ENCODE data around the gene AIRE. TPM values are rescaled to one million over a fixed set of nuclear protein-coding genes. Genes with fewer than 3 reads are reported as not detected.

The AIRE gene
- polyA plus RNA-seq, 1 donor from 2014 or later, result not detected

GRCh38 chr21:44324106-44324853, 38.6 kb downstream of the AIRE start:
- no peak overlapping the region for H3K4me3 ChIP-seq (ENCODE audit: low read length)
- H3K9ac ChIP-seq (ENCODE audit: low read length), result no peak overlapping the region
- H3K79me2 ChIP-seq (replicated peaks; ENCODE audit: insufficient read depth, low read length), result no peaks in the 10 kb centered on the region
- no peaks in the 10 kb centered on the region for H3K9me3 ChIP-seq (ENCODE audit: low read length)
- no peaks in the 10 kb centered on the region for H3K9me2 ChIP-seq (ENCODE audit: insufficient read depth, low read length)
- H4K20me1 ChIP-seq (ENCODE audit: insufficient read depth), result no peaks in the 10 kb centered on the region
- no peaks in the 10 kb centered on the region for H3F3A ChIP-seq (ENCODE audit: insufficient read depth, low read length, poor library complexity, severe bottlenecking)
- H3K27ac ChIP-seq (ENCODE audit: low read length), result no peak overlapping the region
- no peaks in the 10 kb centered on the region for H3K36me3 ChIP-seq (ENCODE audit: insufficient read depth, low read length)
- no peaks in the 10 kb centered on the region for H3K27me3 ChIP-seq (ENCODE audit: insufficient read depth, low read depth, low read length)
- no peak overlapping the region for H3K4me2 ChIP-seq (ENCODE audit: low read length)
- H2AFZ ChIP-seq (ENCODE audit: low read depth, low read length), result no peak overlapping the region
- TF ChIP-seq POLR2AphosphoS5 (IDR thresholded peaks at IDR 0.05) (no peak), EZH2 (IDR thresholded peaks at IDR 0.05; ENCODE audit: borderline replicate concordance, insufficient read depth, low read length, poor library complexity, severe bottlenecking) (no peak)

GRCh38 chr21:44324854-44325107, 39.1 kb downstream of the AIRE start:
- no peak for TF ChIP-seq EP300 (conservative IDR thresholded peaks at IDR 0.05; ENCODE audit: poor library complexity, severe bottlenecking)
- TF ChIP-seq TAF1 (IDR thresholded peaks at IDR 0.05; ENCODE audit: low read depth), result no peak
- no peak for TF ChIP-seq CTCF (IDR thresholded peaks at IDR 0.05; ENCODE audit: poor library complexity, severe bottlenecking)
- no peak for TF ChIP-seq SMC3 (conservative IDR thresholded peaks at IDR 0.05; ENCODE audit: poor library complexity)
- TF ChIP-seq POLR2AphosphoS5 (IDR thresholded peaks at IDR 0.05), result no peak
- no peak for TF ChIP-seq REST (IDR thresholded peaks at IDR 0.05; ENCODE audit: borderline replicate concordance)
- TF ChIP-seq RAD21 (conservative IDR thresholded peaks at IDR 0.05), result no peak
- no peak for TF ChIP-seq EZH2 (IDR thresholded peaks at IDR 0.05; ENCODE audit: borderline replicate concordance, insufficient read depth, low read length, poor library complexity, severe bottlenecking)
- no peak for TF ChIP-seq MXI1 (conservative IDR thresholded peaks at IDR 0.05; ENCODE audit: poor library complexity, severe bottlenecking)
- no peak overlapping the region for H3K9ac ChIP-seq (ENCODE audit: low read length)
- H3K9me2 ChIP-seq (ENCODE audit: insufficient read depth, low read length), result no peaks in the 10 kb centered on the region
- no peaks in the 10 kb centered on the region for H3K27me3 ChIP-seq (ENCODE audit: insufficient read depth, low read depth, low read length)
- H3K4me3 ChIP-seq (ENCODE audit: low read length), result no peak overlapping the region
- no peaks in the 10 kb centered on the region for H3K36me3 ChIP-seq (ENCODE audit: insufficient read depth, low read length)
- no peak overlapping the region for H2AFZ ChIP-seq (ENCODE audit: low read depth, low read length)
- H3F3A ChIP-seq (ENCODE audit: insufficient read depth, low read length, poor library complexity, severe bottlenecking), result no peaks in the 10 kb centered on the region
- no peaks in the 10 kb centered on the region for H4K20me1 ChIP-seq (ENCODE audit: insufficient read depth)
- no peaks in the 10 kb centered on the region for H3K79me2 ChIP-seq (replicated peaks; ENCODE audit: insufficient read depth, low read length)
- H3K27ac ChIP-seq (ENCODE audit: low read length), result no peak overlapping the region
- H3K9me3 ChIP-seq (ENCODE audit: low read length), result no peaks in the 10 kb centered on the region
- no peak overlapping the region for H3K4me2 ChIP-seq (ENCODE audit: low read length)
